SK-MEL-5 (cell line): Measurements from ENCODE around the gene NINL. TPM values are rescaled to one million over a fixed set of nuclear protein-coding genes. Genes with fewer than 3 reads are reported as not detected.

Experiments used
- DNase-seq: peaks from one replicate; pipeline ENCODE4 v3.0.0-alpha.2; 2016; ENCODE audit warnings: low read depth, low spot score
- in situ Hi-C: cut with HindIII; loops from 2 replicates; pipeline ENCODE4 v1.10.0; 2016; ENCODE audit warnings: low sequenced_read_pairs, high pct_unique_total_duplicates, low pct_unique_long_range_greater_than_20kb
- small RNA-seq, 2 experiments: library from RNA; depleted of rRNA; stranded (forward); fragments of <200 nt; gene quantifications; one replicate each; pipeline ENCODE3, GENCODE V24; 2014
- total RNA-seq: library from RNA; depleted of rRNA; stranded (reverse); fragments of >200 nt; shearing (Covaris generic); gene quantifications from 2 replicates; pipeline ENCODE4 v1.2.3, GENCODE V29; 2014; rRNA removed

Gene NINL
- total RNA-seq, 1 experiment from 2014 or later: 5.0 TPM

DNA sequence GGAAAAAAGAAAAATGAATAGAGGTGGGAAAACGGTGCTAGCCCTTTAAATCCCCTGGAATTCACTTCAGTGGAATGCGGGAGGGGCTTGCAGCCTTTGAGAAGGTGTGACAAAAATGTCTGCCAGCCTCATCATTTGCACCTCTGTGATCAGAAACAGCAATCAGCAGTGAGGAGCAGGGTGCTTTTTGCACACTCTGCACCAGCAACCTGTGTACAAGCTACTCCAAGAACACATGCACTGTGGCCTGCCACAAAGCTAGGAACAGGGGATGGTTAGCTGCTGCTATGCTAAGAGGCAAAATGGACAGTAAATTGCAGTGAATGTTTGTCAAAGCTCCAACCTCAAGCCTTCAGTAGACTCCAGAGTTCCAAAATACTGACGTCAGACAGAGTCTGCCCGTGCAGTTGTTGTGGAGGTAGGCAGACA is 148.2 kb downstream of the NINL start:
- DNase-seq: no peak
- in situ Hi-C loops: no loop called here

DNA sequence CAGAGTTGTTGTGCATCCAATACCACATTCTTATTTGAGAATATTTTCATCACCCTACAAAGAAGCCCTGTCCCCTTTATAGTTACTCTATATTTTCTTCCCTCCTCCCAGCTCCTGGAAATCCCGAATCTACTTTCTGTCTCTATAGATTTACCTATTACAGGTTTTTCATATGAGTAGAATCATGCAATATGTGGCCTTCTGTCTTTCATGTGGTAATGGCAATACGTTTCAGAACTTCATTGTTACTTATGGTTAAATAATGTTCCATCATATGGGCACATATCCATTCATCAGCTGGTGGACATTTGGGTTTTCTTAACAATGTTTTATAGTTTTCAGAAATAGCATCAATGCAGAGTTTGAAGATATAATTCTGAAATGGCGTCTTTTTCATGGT is 160.8 kb downstream of the NINL start:
- in situ Hi-C loops: no loop called here
- no peak for DNase-seq

- in situ Hi-C loops: no loop called here
- DNase-seq: no peak
These were observed 163.3 kb downstream of the NINL start for GRCh38 chr20:25422032-25422431.

DNA sequence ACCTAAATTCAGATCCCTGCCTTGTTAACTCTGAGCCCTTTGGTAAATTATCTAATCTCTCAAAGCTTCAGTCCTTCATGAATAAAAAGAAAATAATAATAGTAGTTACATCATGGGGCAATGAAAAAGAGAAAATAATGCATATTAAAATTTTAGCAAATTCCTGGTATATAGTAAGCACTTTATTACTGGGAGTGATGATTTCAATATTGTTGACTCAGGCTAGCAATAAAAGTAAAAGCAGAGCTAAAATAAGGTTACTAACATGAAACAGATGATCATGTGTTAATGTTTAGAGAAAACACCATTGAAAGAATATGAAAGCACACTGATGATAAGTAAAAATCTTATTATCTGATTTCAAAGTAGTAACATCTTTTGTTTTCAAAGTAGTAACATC is 164.2 kb downstream of the NINL start:
- no peak for DNase-seq
- in situ Hi-C loops: no loop called here

GRCh38 chr20:25418776-25419175 is 166.6 kb downstream of the NINL start:
- in situ Hi-C loops: no loop called here
- no peak for DNase-seq

- in situ Hi-C loops: no loop called here
These were observed 176.4 kb downstream of the NINL start for GRCh38 chr20:25408890-25409289.

DNA sequence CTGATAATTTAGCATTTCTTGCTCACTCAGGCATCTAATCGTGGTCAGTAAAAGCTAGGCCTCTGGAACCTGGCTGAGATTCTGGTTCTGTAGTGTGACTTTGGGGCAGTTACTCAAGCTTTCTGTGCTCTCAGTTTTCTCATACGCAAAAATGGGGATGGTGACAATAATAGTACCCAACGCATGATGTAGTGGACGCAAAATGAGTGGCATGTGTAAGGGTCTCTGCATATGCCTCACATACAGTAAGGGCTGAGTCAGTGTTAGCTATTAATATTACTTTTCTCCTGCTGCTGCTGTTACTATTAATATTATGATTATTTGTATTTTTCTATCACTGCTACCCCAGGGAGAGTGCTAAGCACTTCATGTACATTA is 177.2 kb downstream of the NINL start:
- in situ Hi-C loops: no loop called here
- DNase-seq: no peak

More at GRCh38 chr20:25408890-25409289, 176.4 kb downstream of the NINL start:
- no peak for DNase-seq

DNA sequence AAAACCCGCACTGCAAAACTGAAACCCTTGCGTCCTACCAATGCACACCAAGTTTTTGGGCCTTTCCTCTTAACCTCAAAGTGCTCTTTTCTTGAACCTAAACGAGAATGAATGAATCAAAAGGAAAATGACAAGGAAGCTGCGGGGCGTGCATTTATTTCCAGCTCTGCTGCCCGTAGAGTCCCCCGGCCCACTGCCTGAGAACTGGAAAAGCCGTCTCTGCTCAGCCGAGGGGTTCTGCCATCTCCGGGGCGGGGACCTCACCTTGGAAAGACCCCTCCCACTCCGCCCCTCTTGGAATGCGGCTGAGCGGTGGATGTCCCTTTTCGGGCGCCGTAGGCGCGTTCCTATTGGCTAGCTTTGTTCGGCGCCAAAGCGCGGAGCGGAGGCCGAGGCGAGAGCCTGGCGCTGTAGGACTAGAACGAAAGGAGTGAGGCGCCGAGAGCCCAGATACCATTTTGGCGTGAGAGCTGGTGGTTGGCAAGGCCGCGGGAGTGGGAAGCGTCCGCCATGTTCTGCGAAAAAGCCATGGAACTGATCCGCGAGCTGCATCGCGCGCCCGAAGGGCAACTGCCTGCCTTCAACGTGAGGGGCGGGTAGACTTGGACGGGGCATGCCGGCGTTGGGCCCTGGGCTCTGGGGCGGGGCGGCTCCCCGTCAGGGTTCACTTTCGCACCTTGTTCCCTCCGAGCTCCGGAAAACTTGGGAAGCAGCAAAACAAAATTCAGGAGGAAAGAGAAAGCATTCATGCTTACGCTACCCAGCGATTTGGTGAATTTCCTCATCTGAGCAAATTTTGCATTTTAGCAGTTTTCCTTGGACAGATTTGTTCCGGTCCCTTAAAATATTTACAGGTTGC is 177.8 kb downstream of the NINL start, which contains the start of gene GINS1:
TSS of gene GINS1 (plus strand) at position 363 of the 859 bp plus-strand sequence. CDS start at position 511, 148 bp downstream.
- in situ Hi-C loops: no loop called here

More for the DNA sequence above, 177.8 kb downstream of the NINL start, which contains the start of gene GINS1:
- peak; percentile 91 for DNase-seq

Small RNAs within 50 kb of the gene (small RNA-seq; reads per million reads assigned to genes)
- gene RNU6ATAC17P: 0 reads per million in 2 experiments

Other genes starting within 250 kb of the NINL start
- 50.5 and 56.7 TPM in 2 replicates for gene ABHD12, start 194.7 kb downstream of the NINL start, total RNA-seq
- 14.8 and 15.3 TPM in 2 replicates for gene GINS1, start 177.9 kb downstream of the NINL start, total RNA-seq
- 10.3 and 11.6 TPM in 2 replicates for gene NANP, start 38.5 kb upstream of the NINL start, total RNA-seq
- 15.7 and 17.9 TPM in 2 replicates for gene ZNF337, start 111.3 kb upstream of the NINL start, total RNA-seq